ELF-1 (cell line): ENCODE data around the gene SIGLECL1.
A peak's percentile ranks its signal among the peaks of the same experiment; 100 is the strongest.

ENCODE experiments used
- DNase-seq: peaks from one replicate; pipeline ENCODE4 v3.0.0-alpha.2; 2016; ENCODE audit warnings: low read depth, low spot score

SIGLECL1 gene

GRCh38 chr19:51252306-51253079, 1.6 kb downstream of the SIGLECL1 start:
- no peak for DNase-seq

- DNase-seq, result no peak
These were observed 2.4 kb downstream of the SIGLECL1 start for GRCh38 chr19:51253088-51253806.

GRCh38 chr19:51256155-51256625, 5.3 kb downstream of the SIGLECL1 start:
- no peak for DNase-seq

- no peak for DNase-seq
These were observed 6.6 kb downstream of the SIGLECL1 start for GRCh38 chr19:51257471-51257870.

GRCh38 chr19:51258165-51259160, 7.6 kb downstream of the SIGLECL1 start:
- DNase-seq, result peak; percentile 55

- DNase-seq, result peak; percentile 63
These were observed 8.7 kb downstream of the SIGLECL1 start for GRCh38 chr19:51259348-51260245.

- DNase-seq, result no peak
These were observed 12.9 kb downstream of the SIGLECL1 start for GRCh38 chr19:51263808-51264207.

- DNase-seq, result peak; percentile 8
These were observed 20.2 kb downstream of the SIGLECL1 start for GRCh38 chr19:51271067-51271466.

- no peak for DNase-seq
These were observed 21.4 kb downstream of the SIGLECL1 start for GRCh38 chr19:51272183-51272810.

GRCh38 chr19:51274049-51274770, 23.3 kb downstream of the SIGLECL1 start:
- no peak for DNase-seq

- DNase-seq, result no peak
These were observed 26.2 kb downstream of the SIGLECL1 start for GRCh38 chr19:51277112-51277511.

- no peak for DNase-seq
These were observed 31.5 kb downstream of the SIGLECL1 start for GRCh38 chr19:51282335-51282734.

GRCh38 chr19:51285682-51286081, 34.8 kb downstream of the SIGLECL1 start:
- DNase-seq, result no peak

- no peak for DNase-seq
These were observed 38.8 kb downstream of the SIGLECL1 start for GRCh38 chr19:51289635-51290034.

- peak; percentile 66 for DNase-seq
These were observed 42.1 kb downstream of the SIGLECL1 start for GRCh38 chr19:51292971-51293370.

- peak; percentile 29 for DNase-seq
These were observed 42.8 kb downstream of the SIGLECL1 start for GRCh38 chr19:51293571-51294210.

GRCh38 chr19:51294211-51294976, 43.5 kb downstream of the SIGLECL1 start:
- DNase-seq, result peak; percentile 62

GRCh38 chr19:51294977-51295375, 44.1 kb downstream of the SIGLECL1 start:
- DNase-seq, result no peak
